22Rv1 (cell line): ENCODE measurements around the gene SAA4.

Experiments used
- CTCF ChIP-seq: fragments of 450-650 bp; IDR thresholded peaks from 2 replicates; pipeline ENCODE4 v1.5.1; 2017; ENCODE audit warnings: mild to moderate bottlenecking
- ZFX ChIP-seq: fragments of 450-650 bp; IDR thresholded peaks from 2 replicates; pipeline ENCODE4 v1.6.1; 2017; ENCODE audit warnings: antibody characterized with exemption, borderline replicate concordance

- no peak for TF ChIP-seq CTCF
- no peak for TF ChIP-seq ZFX
Measured at GRCh38 chr11:18248561-18248960, 12.0 kb upstream of the SAA4 start, which contains the start of gene SAA2.
